Measurements from ENCODE around the gene SYT13. TPM values are rescaled to one million over a fixed set of nuclear protein-coding genes. Genes with fewer than 3 reads are reported as not detected.

SYT13 gene
- total and polyA plus RNA-seq, 2 of the 4 experiments (the other 2 are of a cell fraction), result not detected

DNA sequence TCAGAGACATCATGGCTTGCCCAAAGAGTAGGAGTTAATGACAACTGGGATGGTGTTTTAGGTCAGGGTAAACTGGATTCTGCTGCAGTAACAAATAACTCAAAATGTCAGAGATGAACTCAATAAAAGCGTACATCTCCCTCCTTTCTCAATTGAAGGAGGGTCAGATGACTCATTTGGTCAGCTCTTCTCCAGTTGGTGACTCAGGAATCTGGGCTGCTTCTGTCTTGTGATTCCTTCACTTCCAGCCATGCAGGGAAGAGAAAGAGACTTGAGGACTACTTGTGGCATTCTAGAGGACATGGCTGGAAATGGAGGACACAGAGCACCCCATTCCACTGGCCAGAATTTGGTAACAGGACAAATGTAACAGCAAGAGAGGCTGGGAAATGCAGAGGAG, 3.2 kb upstream of the SYT13 start:
- TF ChIP-seq POLR2A (IDR thresholded peaks at IDR 0.05; ENCODE audit: low read depth, low read length) (no peak), RCOR1 (IDR thresholded peaks at IDR 0.05; ENCODE audit: insufficient replicate concordance, low read length) (no peak), RAD21 (IDR thresholded peaks at IDR 0.05; ENCODE audit: low read length) (no peak), FOS (IDR thresholded peaks at IDR 0.05; ENCODE audit: low read depth, low read length) (peak; percentile 50; the same call in 1 of the 2 replicates), BHLHE40 (IDR thresholded peaks at IDR 0.05; ENCODE audit: low read depth, low read length) (no peak), SMC3 (IDR thresholded peaks at IDR 0.05; ENCODE audit: low read depth, low read length) (no peak)
- no peak overlapping the region for H3K56ac ChIP-seq (ENCODE audit: extremely low read depth, insufficient read depth, low read length)
- no CpG with 5 or more reads among the region's 1 CpG for WGBS, 2 experiments (ENCODE audit: extremely low coverage in 2 of 2, insufficient read length in 1 of 2)
- H3K4ac ChIP-seq (ENCODE audit: low read depth, low read length), result no peak overlapping the region
- H3K4me1 ChIP-seq (ENCODE audit: control insufficient read depth, insufficient read depth, low read length), result no peaks in the 10 kb centered on the region
- H4K20me1 ChIP-seq (ENCODE audit: insufficient read depth, low read length), result no peaks in the 10 kb centered on the region
- no peak overlapping the region for H4K8ac ChIP-seq (ENCODE audit: low read depth in 2 of 2, low read length in 2 of 2)
- POLR2A ChIA-PET (ENCODE audit: unreplicated experiment), result no interaction called here
- no peak overlapping the region for H3K18ac ChIP-seq (ENCODE audit: low read depth, low read length)
- H3K79me1 ChIP-seq (ENCODE audit: low read depth in 1 of 2, low read length in 2 of 2), result no peaks in the 10 kb centered on the region
- no peak overlapping the region for H4K5ac ChIP-seq (ENCODE audit: low read depth, low read length)
- H3K9me1 ChIP-seq (ENCODE audit: insufficient read depth, low read length), result no peaks in the 10 kb centered on the region
- H3K27me3 ChIP-seq (ENCODE audit: control insufficient read depth, insufficient read depth, low read length), result peaks cover 45% of the 10 kb centered on the region
- H4K91ac ChIP-seq (ENCODE audit: insufficient read depth, low read depth, low read length), result no peak overlapping the region
- in situ Hi-C loops (cut with MboI; ENCODE audit: low sequenced_read_pairs), result loop anchor here (25.0 kb wide), 1 partner anchor 602 kb away; no protein-coding TSS in a partner anchor
- ATAC-seq (ENCODE audit: low read depth), result no peak
- no peaks in the 10 kb centered on the region for H3K36me3 ChIP-seq (ENCODE audit: control insufficient read depth, insufficient read depth, low read length)
- CTCF ChIA-PET, result interaction anchor here (1.9 kb wide), 1 partner anchor 178 kb away, joined by 4 read pairs; no protein-coding TSS in a partner anchor
- H3K27ac ChIP-seq (ENCODE audit: insufficient read depth, low read length), result no peak overlapping the region
- no peak overlapping the region for H3K14ac ChIP-seq (replicated peaks; ENCODE audit: low read depth, low read length)
- H2BK5ac ChIP-seq (ENCODE audit: low read depth, low read length, poor library complexity, severe bottlenecking), result no peak overlapping the region
- H2BK20ac ChIP-seq (ENCODE audit: low read depth, low read length), result no peak overlapping the region
- DNase-seq, result peak; percentile 65
- no peak overlapping the region for H3K9ac ChIP-seq (ENCODE audit: low read depth, low read length)
- no peak overlapping the region for H3K4me3 ChIP-seq (ENCODE audit: insufficient read depth, low read depth, low read length)
- no peak overlapping the region for H2BK120ac ChIP-seq (ENCODE audit: low read depth, low read length)
- no TSS peak for BruUV-seq (replicated peaks)
- dilution Hi-C loops (cut with HindIII; ENCODE audit: low sequenced_read_pairs, unreplicated experiment), result no loop called here
- no peak overlapping the region for H3K4me2 ChIP-seq (ENCODE audit: low read depth, low read length)
- intact Hi-C loops (cut with micrococcal nuclease), result no loop called here
- H2AK5ac ChIP-seq (ENCODE audit: low read depth, low read length), result no peak overlapping the region
- H2AFZ ChIP-seq (replicated peaks; ENCODE audit: low read length, poor library complexity), result no peak overlapping the region
- H2BK15ac ChIP-seq (ENCODE audit: low read depth, low read length), result no peak overlapping the region
- no peak overlapping the region for H3K23ac ChIP-seq (ENCODE audit: low read depth, low read length)
- H2AK9ac ChIP-seq (replicated peaks; ENCODE audit: low read depth, low read length, poor library complexity), result no peak overlapping the region
- peaks cover 9% of the 10 kb centered on the region; the same call in 1 of the 2 replicates for H3K9me3 ChIP-seq (ENCODE audit: control insufficient read depth, insufficient read depth, low read length)
